Measurements from ENCODE around the gene FOXL1.

DNA sequence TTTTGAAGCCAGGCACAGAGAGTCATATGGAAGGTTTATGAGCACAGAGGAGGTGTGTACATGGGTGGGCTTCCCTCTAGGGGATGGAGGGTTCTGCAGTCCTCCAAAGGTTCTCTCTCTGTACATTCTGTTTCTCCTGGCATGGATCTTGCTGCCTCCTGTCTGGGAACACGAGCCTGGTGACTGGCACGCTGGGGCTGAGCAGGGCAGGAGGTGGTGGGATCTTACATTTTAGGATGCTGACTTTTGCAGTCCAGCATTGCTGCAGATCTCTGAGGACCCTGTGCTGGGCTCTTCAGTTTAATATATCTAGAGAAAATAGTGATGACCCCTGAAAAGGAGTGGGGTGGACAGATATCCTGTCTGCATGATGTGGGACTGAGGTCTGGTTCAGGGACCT is 23.0 kb downstream of the FOXL1 start:
- TF ChIP-seq, protein P1, sequence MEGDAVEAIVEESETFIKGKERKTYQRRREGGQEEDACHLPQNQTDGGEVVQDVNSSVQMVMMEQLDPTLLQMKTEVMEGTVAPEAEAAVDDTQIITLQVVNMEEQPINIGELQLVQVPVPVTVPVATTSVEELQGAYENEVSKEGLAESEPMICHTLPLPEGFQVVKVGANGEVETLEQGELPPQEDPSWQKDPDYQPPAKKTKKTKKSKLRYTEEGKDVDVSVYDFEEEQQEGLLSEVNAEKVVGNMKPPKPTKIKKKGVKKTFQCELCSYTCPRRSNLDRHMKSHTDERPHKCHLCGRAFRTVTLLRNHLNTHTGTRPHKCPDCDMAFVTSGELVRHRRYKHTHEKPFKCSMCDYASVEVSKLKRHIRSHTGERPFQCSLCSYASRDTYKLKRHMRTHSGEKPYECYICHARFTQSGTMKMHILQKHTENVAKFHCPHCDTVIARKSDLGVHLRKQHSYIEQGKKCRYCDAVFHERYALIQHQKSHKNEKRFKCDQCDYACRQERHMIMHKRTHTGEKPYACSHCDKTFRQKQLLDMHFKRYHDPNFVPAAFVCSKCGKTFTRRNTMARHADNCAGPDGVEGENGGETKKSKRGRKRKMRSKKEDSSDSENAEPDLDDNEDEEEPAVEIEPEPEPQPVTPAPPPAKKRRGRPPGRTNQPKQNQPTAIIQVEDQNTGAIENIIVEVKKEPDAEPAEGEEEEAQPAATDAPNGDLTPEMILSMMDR (IDR thresholded peaks at IDR 0.05 in 8 of 11, conservative IDR thresholded peaks at IDR 0.05 in 3 of 11), result no peak
- no peak for TF ChIP-seq POLR2A (IDR thresholded peaks at IDR 0.05)
